Stimulated activated CD4-positive, alpha-beta T cell treated with anti-CD3 and anti-CD28 coated beads, Interleukin-2, amount 100 ng/mL, for 48 hours (primary cell): ENCODE data around the gene CHRM3.

Experiments used
- DNase-seq, 2 donors: peaks; one replicate each; pipeline ENCODE4 v3.0.0-alpha.2; 2020

The CHRM3 gene

GRCh38 chr1:239417221-239417620 is 30.9 kb downstream of the CHRM3 start:
- DNase-seq = no peak

- DNase-seq = no peak
These were observed 31.7 kb downstream of the CHRM3 start for GRCh38 chr1:239417986-239418640.

- DNase-seq = no peak
These were observed 32.3 kb downstream of the CHRM3 start for GRCh38 chr1:239418681-239419080.

GRCh38 chr1:239421811-239422210 is 35.4 kb downstream of the CHRM3 start:
- DNase-seq = no peak

GRCh38 chr1:239422818-239423217 is 36.5 kb downstream of the CHRM3 start:
- DNase-seq = no peak

GRCh38 chr1:239426821-239427475 is 40.6 kb downstream of the CHRM3 start:
- no peak for DNase-seq

- DNase-seq = no peak
These were observed 41.3 kb downstream of the CHRM3 start for GRCh38 chr1:239427712-239428111.

GRCh38 chr1:239428120-239428710 is 41.8 kb downstream of the CHRM3 start:
- DNase-seq = no peak

GRCh38 chr1:239429163-239429562 is 42.8 kb downstream of the CHRM3 start:
- no peak for DNase-seq

GRCh38 chr1:239432255-239432654 is 45.9 kb downstream of the CHRM3 start:
- no peak for DNase-seq

GRCh38 chr1:239434181-239434580 is 47.8 kb downstream of the CHRM3 start:
- no peak for DNase-seq
